ENCODE results near the gene OMA1. TPM values are rescaled to one million over a fixed set of nuclear protein-coding genes. Genes with fewer than 3 reads are reported as not detected.
"Not testable (repeated sequence)": the region's sequence is repeated elsewhere in the genome, so short reads cannot be mapped to it uniquely, and the experiment has no call there.

OMA1 gene
- total RNA-seq, 1 donor from 2014 or later, result 17.7 TPM

DNA sequence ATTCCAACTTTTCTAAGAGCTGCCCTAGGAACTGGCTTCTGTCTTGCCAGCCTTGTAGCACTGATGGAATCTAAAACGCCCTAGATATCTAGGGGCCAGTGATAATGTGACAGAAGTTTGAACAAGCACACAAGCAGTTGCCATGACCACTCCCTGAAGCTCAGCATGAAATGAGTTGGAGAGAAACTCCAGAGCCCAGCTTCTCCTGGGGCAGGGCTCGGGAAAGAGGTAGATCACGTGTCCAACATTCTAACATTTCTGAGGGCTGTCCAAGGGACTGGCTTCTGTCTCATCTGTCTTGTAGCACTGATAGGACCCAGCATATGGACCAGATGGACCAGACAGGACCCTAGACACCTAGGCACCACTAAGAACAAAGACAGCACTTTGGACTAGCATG is 37.9 kb downstream of the OMA1 start:
- no peak overlapping the region for H3K27ac Mint-ChIP-seq
- DNase-seq (ENCODE audit: low spot score in 2 of 2, unreplicated experiment in 2 of 2), result no peak

DNA sequence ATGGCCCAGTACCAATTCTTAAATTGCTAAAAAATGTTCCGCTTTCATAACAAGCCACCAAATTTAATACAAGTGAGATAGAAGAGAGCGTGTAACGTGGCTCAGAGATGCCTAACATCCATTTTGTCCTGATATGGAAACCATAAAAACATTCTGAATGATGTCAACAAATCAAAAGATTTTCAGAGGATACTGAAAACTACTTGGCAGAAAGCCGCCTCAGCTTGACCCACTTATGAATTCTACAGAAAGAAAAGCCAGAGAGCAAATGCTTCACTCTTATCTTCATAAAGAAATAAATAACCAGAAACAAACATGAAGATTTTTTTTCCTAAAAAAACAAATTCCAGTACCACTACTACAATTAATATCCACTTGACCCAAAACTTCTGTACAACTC is 41.2 kb downstream of the OMA1 start:
- Mint-ChIP-seq H3K36me3 (peaks cover 31% of the 10 kb centered on the region), H3K4me3 (no peak overlapping the region), H3K27ac (no peak overlapping the region), H3K27me3 (ENCODE audit: low read depth) (no peaks in the 10 kb centered on the region), H3K9me3 (peaks cover 6% of the 10 kb centered on the region), H3K4me1 (no peaks in the 10 kb centered on the region)
- DNase-seq (ENCODE audit: low spot score in 2 of 2, unreplicated experiment in 2 of 2), result no peak
- TF ChIP-seq, protein P1, sequence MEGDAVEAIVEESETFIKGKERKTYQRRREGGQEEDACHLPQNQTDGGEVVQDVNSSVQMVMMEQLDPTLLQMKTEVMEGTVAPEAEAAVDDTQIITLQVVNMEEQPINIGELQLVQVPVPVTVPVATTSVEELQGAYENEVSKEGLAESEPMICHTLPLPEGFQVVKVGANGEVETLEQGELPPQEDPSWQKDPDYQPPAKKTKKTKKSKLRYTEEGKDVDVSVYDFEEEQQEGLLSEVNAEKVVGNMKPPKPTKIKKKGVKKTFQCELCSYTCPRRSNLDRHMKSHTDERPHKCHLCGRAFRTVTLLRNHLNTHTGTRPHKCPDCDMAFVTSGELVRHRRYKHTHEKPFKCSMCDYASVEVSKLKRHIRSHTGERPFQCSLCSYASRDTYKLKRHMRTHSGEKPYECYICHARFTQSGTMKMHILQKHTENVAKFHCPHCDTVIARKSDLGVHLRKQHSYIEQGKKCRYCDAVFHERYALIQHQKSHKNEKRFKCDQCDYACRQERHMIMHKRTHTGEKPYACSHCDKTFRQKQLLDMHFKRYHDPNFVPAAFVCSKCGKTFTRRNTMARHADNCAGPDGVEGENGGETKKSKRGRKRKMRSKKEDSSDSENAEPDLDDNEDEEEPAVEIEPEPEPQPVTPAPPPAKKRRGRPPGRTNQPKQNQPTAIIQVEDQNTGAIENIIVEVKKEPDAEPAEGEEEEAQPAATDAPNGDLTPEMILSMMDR (IDR thresholded peaks at IDR 0.05; ENCODE audit: unreplicated experiment), result no peak

More for the DNA sequence above, 37.9 kb downstream of the OMA1 start:
- H3K4me1 Mint-ChIP-seq, result no peaks in the 10 kb centered on the region
- no peak overlapping the region for H3K4me3 Mint-ChIP-seq
- TF ChIP-seq, protein P1 (IDR thresholded peaks at IDR 0.05; ENCODE audit: unreplicated experiment), result no peak
- H3K9me3 Mint-ChIP-seq, result peaks cover 24% of the 10 kb centered on the region
- no peaks in the 10 kb centered on the region for H3K27me3 Mint-ChIP-seq (ENCODE audit: low read depth)
- H3K36me3 Mint-ChIP-seq, result peaks cover 51% of the 10 kb centered on the region

DNA sequence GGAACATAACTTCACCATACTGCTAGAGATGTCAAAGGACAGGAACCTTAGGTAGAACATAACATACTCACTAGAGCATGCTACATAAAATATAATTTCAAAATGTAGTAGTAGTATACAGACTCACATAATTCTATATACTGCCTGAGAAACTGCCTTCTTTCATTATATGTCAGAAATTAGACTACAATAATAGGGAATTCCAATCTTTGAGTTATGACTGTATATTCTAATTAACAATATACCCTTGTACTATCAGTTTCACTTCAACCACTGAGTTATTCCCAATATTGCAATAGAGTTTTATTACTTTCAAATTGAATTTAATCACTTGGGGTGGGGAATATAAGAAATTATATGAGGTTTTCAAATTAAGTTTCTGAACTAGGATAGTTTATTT is 44.0 kb downstream of the OMA1 start:
- H3K4me3 Mint-ChIP-seq, result no peak overlapping the region
- peaks cover 2% of the 10 kb centered on the region for H3K4me1 Mint-ChIP-seq
- H3K9me3 Mint-ChIP-seq, result no peaks in the 10 kb centered on the region
- peaks cover 16% of the 10 kb centered on the region for H3K36me3 Mint-ChIP-seq
- TF ChIP-seq, protein P1 (IDR thresholded peaks at IDR 0.05; ENCODE audit: unreplicated experiment), result no peak
- H3K27ac Mint-ChIP-seq, result no peak overlapping the region
- H3K27me3 Mint-ChIP-seq (ENCODE audit: low read depth), result no peaks in the 10 kb centered on the region
- no peak for DNase-seq (ENCODE audit: low spot score in 2 of 2, unreplicated experiment in 2 of 2)

DNA sequence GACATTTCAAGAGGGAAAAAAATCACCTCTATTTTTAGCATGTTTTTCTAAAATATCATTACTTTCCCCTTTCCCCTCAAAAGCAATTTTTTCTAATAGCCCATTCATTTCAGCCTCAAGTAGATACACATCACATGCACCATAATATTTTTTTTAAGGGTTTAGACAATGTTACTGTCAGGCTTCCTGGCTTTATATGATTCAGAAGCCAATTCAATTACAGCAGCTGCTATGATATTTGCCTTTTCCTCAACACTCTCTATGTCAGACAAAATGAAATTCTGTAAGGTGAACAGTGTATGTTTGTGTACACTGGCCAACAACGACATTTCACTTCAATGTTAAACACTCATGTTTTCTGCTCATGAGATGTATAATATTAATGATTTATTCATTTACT is 46.5 kb downstream of the OMA1 start:
- H3K4me3 Mint-ChIP-seq, result no peak overlapping the region
- DNase-seq (ENCODE audit: low spot score in 2 of 2, unreplicated experiment in 2 of 2), result no peak
- H3K36me3 Mint-ChIP-seq, result peaks cover 15% of the 10 kb centered on the region
- H3K27ac Mint-ChIP-seq, result no peak overlapping the region
- H3K27me3 Mint-ChIP-seq (ENCODE audit: low read depth), result no peaks in the 10 kb centered on the region
- no peaks in the 10 kb centered on the region for H3K9me3 Mint-ChIP-seq
- TF ChIP-seq, protein P1 (IDR thresholded peaks at IDR 0.05; ENCODE audit: unreplicated experiment), result no peak
- H3K4me1 Mint-ChIP-seq, result peaks cover 2% of the 10 kb centered on the region

DNA sequence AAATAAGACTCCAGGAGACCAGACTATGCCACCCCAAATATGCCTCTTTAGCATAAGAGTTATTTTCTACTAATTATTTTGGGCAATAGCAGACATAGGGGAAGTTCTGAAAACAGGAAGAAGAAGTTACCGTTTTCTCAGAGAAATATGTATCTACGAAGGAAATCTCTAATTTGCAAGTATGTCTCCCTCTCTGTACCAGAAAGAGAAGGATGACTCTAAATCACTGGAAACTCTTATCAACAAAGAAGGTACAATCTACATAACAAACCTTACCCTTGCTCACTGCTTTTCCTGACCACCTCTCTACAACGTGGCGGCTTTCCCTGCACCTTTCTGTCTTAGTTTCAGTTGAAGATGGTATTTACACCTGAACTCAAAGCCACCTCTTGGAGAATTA is 49.0 kb downstream of the OMA1 start:
- Mint-ChIP-seq H3K4me3 (no peak overlapping the region), H3K4me1 (peaks cover 2% of the 10 kb centered on the region), H3K27ac (no peak overlapping the region), H3K27me3 (ENCODE audit: low read depth) (no peaks in the 10 kb centered on the region), H3K36me3 (peaks cover 9% of the 10 kb centered on the region), H3K9me3 (peaks cover under 1% of the 10 kb centered on the region)
- TF ChIP-seq, protein P1 (IDR thresholded peaks at IDR 0.05; ENCODE audit: unreplicated experiment), result no peak
- no peak for DNase-seq (ENCODE audit: low spot score in 2 of 2, unreplicated experiment in 2 of 2)

DNA sequence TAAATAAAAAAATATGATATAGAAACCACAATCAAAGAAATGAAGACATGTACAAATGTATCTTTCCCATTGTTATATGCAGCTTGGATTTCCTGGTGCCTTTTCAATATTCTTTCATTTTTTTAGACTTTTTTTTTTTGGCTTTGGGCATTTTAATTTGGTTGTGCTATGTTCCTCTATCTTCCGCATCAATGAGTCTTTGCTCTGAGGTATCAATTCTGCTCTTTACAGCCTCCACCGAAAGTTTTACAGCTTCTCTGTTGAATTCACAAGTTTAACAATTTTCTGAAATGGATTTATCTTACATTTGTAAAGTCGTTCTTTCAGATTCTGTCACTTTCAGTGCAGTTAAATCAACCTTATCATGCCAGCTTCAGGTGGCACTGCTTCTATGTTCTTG is 50.5 kb downstream of the OMA1 start:
- no peak for DNase-seq (ENCODE audit: low spot score in 2 of 2, unreplicated experiment in 2 of 2)
- no peak overlapping the region for H3K4me3 Mint-ChIP-seq
- H3K36me3 Mint-ChIP-seq, result peaks cover 15% of the 10 kb centered on the region
- peaks cover 2% of the 10 kb centered on the region for H3K4me1 Mint-ChIP-seq
- TF ChIP-seq, protein P1 (IDR thresholded peaks at IDR 0.05; ENCODE audit: unreplicated experiment), result no peak
- peaks cover 11% of the 10 kb centered on the region for H3K9me3 Mint-ChIP-seq
- H3K27me3 Mint-ChIP-seq (ENCODE audit: low read depth), result no peaks in the 10 kb centered on the region
- H3K27ac Mint-ChIP-seq, result no peak overlapping the region

DNA sequence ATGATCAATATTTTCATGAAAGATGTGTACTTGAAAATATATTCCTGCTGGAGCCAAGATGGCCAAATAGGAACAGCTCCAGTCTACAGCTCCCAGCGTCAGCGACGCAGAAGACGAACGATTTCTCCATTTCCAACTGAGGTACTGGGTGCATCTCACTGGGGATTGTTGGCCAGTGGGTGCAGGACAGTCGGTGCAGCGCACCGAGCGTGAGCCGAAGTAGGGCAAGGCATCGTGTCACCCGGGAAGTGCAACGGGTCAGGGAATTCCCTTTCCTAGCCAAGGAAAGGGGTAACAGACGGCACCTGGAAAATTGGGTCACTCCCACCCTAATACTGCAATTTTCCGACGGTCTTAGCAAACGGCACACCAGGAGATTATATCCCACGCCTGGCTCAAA is 57.6 kb downstream of the OMA1 start:
- not testable (repeated sequence) for H3K4me3 Mint-ChIP-seq; DNase-seq (ENCODE audit: low spot score in 2 of 2, unreplicated experiment in 2 of 2)
- H3K9me3 Mint-ChIP-seq, result peaks cover 21% of the 10 kb centered on the region

More for the DNA sequence above, 57.6 kb downstream of the OMA1 start:
- H3K36me3 Mint-ChIP-seq, result peaks cover 28% of the 10 kb centered on the region
- H3K27ac Mint-ChIP-seq; H3K4me1 Mint-ChIP-seq; H3K27me3 Mint-ChIP-seq (ENCODE audit: low read depth): not testable (repeated sequence)
